HG02571 (cell line): ENCODE data around the gene G3BP2.
A peak's percentile ranks its signal among the peaks of the same experiment; 100 is the strongest.
"Not testable (repeated sequence)": the region's sequence is repeated elsewhere in the genome, so short reads cannot be mapped to it uniquely, and the experiment has no call there.

Experiments
- ATAC-seq: cut with Tn5 transposase; IDR thresholded peaks from one replicate; pipeline ENCODE4 v1.9.1; 2021; ENCODE audit warnings: mild to moderate bottlenecking, moderate library complexity; ENCODE audit not compliant: unreplicated experiment

The G3BP2 gene

GRCh38 chr4:75673027-75673958 lies at the start of gene G3BP2:
TSS of gene G3BP2 (minus strand) at chr4:75673411. CDS start at chr4:75662025, 11,386 bp downstream.
- ATAC-seq = peak; percentile 90

GRCh38 chr4:75722417-75722816 lies 49.2 kb upstream of the G3BP2 start:
- no peak for ATAC-seq

- no peak for ATAC-seq
These were observed 45.3 kb upstream of the G3BP2 start for GRCh38 chr4:75718529-75718928.

- no peak for ATAC-seq
These were observed 44.2 kb upstream of the G3BP2 start for GRCh38 chr4:75717408-75717807.

GRCh38 chr4:75716054-75716453 lies 42.8 kb upstream of the G3BP2 start:
- ATAC-seq = not testable (repeated sequence)

GRCh38 chr4:75715105-75715799 lies 42.0 kb upstream of the G3BP2 start:
- ATAC-seq = no peak

- ATAC-seq = no peak
These were observed 41.5 kb upstream of the G3BP2 start for GRCh38 chr4:75714704-75715103.

GRCh38 chr4:75714011-75714410 lies 40.8 kb upstream of the G3BP2 start:
- no peak for ATAC-seq

GRCh38 chr4:75710246-75710645 lies 37.0 kb upstream of the G3BP2 start:
- no peak for ATAC-seq

GRCh38 chr4:75708218-75708691 lies 35.0 kb upstream of the G3BP2 start:
- no peak for ATAC-seq

- no peak for ATAC-seq
These were observed 32.2 kb upstream of the G3BP2 start for GRCh38 chr4:75705198-75705977.

- ATAC-seq = no peak
These were observed 29.8 kb upstream of the G3BP2 start for GRCh38 chr4:75702919-75703411.

GRCh38 chr4:75699299-75699698 lies 26.1 kb upstream of the G3BP2 start:
- peak; percentile 10 for ATAC-seq

GRCh38 chr4:75698963-75699228 lies 25.7 kb upstream of the G3BP2 start:
- ATAC-seq = peak; percentile 51

GRCh38 chr4:75698162-75698962 lies 25.2 kb upstream of the G3BP2 start:
- ATAC-seq = peak; percentile 90

GRCh38 chr4:75696581-75696980 lies 23.4 kb upstream of the G3BP2 start:
- no peak for ATAC-seq

- no peak for ATAC-seq
These were observed 22.9 kb upstream of the G3BP2 start for GRCh38 chr4:75696071-75696470.

GRCh38 chr4:75692066-75692465 lies 18.9 kb upstream of the G3BP2 start:
- not testable (repeated sequence) for ATAC-seq

- not testable (repeated sequence) for ATAC-seq
These were observed 13.9 kb upstream of the G3BP2 start for GRCh38 chr4:75687125-75687524.

GRCh38 chr4:75686346-75686745 lies 13.1 kb upstream of the G3BP2 start:
- no peak for ATAC-seq
